ENCODE data around the gene TAS2R3. TPM values are rescaled to one million over a fixed set of nuclear protein-coding genes. Genes with fewer than 3 reads are reported as not detected.

Gene TAS2R3
- total and polyA plus RNA-seq, 2 donors from 2014 or later, result 2.7 TPM; not detected in 1

DNA sequence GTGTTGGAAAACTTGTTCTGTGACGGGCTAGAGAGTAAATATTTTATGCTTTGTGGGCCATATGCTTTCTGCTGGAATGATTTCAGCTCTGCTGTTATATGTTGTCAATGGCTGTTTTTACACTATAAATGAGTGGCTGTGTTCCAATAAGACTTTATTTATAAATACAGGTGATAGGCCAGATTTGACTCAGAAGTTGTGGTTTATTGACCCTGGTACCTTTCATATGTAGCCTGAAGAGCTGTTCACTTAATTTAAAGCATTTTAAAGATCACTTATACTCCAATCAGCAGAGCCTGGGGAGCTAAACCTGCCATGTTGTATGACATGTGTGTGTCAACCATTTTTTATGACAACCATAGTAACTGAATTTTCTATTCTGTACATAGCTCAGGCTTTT, 34.9 kb upstream of the TAS2R3 start:
- Histone ChIP-seq H3K9me3 (ENCODE audit: control insufficient read depth in 2 of 3, insufficient read depth in 1 of 3, low read length in 3 of 3) (no peaks in the 10 kb centered on the region), H3K4me1 (ENCODE audit: control insufficient read depth in 2 of 3, insufficient read depth in 2 of 3, low read depth in 1 of 3, low read length in 3 of 3) (no peaks in the 10 kb centered on the region), H3K27me3 (ENCODE audit: control insufficient read depth, insufficient read depth, low read length) (no peaks in the 10 kb centered on the region), H3K4me3 (ENCODE audit: low read length in 3 of 3) (no peak overlapping the region), H3K27ac (ENCODE audit: low read depth in 2 of 2, low read length in 2 of 2) (no peak overlapping the region), H3K9ac (ENCODE audit: low read length in 3 of 3) (no peak overlapping the region), H3K36me3 (ENCODE audit: control insufficient read depth in 2 of 3, insufficient read depth in 3 of 3, low read length in 3 of 3) (no peaks in the 10 kb centered on the region)
- intact Hi-C loops (cut with DNase I), result no loop called here
- FAIRE-seq (no peak), DNase-seq (no peak)
- TF ChIP-seq, protein P1, sequence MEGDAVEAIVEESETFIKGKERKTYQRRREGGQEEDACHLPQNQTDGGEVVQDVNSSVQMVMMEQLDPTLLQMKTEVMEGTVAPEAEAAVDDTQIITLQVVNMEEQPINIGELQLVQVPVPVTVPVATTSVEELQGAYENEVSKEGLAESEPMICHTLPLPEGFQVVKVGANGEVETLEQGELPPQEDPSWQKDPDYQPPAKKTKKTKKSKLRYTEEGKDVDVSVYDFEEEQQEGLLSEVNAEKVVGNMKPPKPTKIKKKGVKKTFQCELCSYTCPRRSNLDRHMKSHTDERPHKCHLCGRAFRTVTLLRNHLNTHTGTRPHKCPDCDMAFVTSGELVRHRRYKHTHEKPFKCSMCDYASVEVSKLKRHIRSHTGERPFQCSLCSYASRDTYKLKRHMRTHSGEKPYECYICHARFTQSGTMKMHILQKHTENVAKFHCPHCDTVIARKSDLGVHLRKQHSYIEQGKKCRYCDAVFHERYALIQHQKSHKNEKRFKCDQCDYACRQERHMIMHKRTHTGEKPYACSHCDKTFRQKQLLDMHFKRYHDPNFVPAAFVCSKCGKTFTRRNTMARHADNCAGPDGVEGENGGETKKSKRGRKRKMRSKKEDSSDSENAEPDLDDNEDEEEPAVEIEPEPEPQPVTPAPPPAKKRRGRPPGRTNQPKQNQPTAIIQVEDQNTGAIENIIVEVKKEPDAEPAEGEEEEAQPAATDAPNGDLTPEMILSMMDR (IDR thresholded peaks at IDR 0.05; ENCODE audit: borderline replicate concordance, extremely low read depth, insufficient read depth), result no peak

DNA sequence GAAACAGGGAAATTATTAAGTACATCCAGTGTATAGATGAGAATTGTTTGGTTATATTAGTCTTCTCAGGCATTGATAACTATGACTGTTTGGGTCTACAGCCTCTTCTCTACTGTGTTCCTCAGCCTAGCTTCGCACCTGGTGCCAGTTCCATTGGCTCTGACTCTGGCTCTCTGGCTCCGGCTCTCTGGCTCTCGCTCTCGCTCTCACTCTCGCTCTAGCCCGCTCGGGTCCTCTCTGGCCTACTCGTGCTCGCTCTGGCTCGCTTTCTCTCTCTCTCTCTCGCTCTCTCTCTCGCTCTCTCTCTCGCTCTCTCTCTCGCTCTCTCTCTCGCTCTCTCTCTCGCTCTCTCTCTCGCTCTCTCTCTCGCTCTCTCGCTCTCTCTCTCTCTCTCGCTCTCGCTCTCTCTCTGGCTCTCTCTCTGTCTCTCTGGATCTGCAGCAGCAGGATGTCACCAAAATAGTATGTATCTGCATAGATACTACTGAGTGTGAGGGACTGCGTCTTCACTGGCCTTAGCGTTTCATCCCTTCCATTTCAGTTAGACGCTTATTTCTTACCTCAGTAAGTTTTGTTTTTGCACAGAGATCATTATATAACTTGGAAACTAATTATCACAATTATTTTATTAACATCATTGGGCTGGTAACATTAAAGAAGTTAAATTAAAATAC, 32.3 kb upstream of the TAS2R3 start:
- H3K36me3 ChIP-seq (ENCODE audit: control insufficient read depth in 2 of 3, insufficient read depth in 3 of 3, low read length in 3 of 3), result no peaks in the 10 kb centered on the region
- intact Hi-C loops (cut with DNase I), result no loop called here
- TF ChIP-seq, protein P1 (IDR thresholded peaks at IDR 0.05; ENCODE audit: borderline replicate concordance, extremely low read depth, insufficient read depth), result no peak
- no peak for FAIRE-seq
- DNase-seq, result no peak
- H3K27ac ChIP-seq (ENCODE audit: low read depth in 2 of 2, low read length in 2 of 2), result no peak overlapping the region
- H3K4me3 ChIP-seq (ENCODE audit: low read length in 3 of 3), result no peak overlapping the region
- H3K27me3 ChIP-seq (ENCODE audit: control insufficient read depth, insufficient read depth, low read length), result no peaks in the 10 kb centered on the region
- H3K4me1 ChIP-seq (ENCODE audit: control insufficient read depth in 2 of 3, insufficient read depth in 2 of 3, low read depth in 1 of 3, low read length in 3 of 3), result no peaks in the 10 kb centered on the region
- no peaks in the 10 kb centered on the region for H3K9me3 ChIP-seq (ENCODE audit: control insufficient read depth in 2 of 3, insufficient read depth in 1 of 3, low read length in 3 of 3)
- H3K9ac ChIP-seq (ENCODE audit: low read length in 3 of 3), result no peak overlapping the region

DNA sequence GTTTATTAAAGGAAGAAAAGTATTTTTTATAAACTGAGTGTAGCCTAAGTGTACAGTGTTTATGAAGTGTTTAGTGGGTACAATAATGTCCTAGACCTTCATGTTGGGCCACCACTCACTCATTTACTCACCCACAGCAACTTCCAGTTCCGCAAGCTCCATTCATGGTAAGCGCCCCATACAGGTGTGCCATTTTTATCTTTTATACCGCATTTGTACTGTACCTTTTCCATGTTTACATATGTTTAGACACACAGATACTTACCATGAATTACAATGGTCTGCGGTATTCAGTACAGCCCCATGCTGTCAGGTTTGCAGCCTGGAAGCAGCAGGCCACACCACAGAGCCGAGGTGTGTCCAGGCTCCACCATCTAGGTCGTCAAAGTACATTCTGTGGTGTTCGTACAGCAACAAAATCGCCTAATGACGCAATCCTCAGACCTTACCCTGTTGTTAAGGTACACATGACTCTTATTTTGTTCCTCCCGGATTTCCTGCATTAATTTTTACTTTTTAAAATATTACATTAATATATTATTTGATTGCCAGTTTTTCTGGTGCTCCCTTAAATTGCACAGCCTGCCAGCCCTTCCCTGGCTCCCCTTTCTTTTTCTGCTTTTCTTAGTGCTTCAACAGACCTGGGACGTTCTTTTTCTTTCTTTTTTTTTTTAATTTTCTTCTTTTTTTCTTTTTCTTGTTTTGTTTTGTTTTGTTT, 26.6 kb upstream of the TAS2R3 start:
- DNase-seq (peak in 3 of 5 donors; percentile 4 to 37 (median 14)), FAIRE-seq (no peak)
- H3K4me3 ChIP-seq (ENCODE audit: low read length in 3 of 3), result peak overlapping the region; percentile 90 to 100 (median 99)
- H3K27me3 ChIP-seq (ENCODE audit: control insufficient read depth, insufficient read depth, low read length), result no peaks in the 10 kb centered on the region
- no peaks in the 10 kb centered on the region for H3K9me3 ChIP-seq (ENCODE audit: control insufficient read depth in 2 of 3, insufficient read depth in 1 of 3, low read length in 3 of 3)
- peaks cover 0 to 10% (median 8%) of the 10 kb centered on the region in 3 donors for H3K4me1 ChIP-seq (ENCODE audit: control insufficient read depth in 2 of 3, insufficient read depth in 2 of 3, low read depth in 1 of 3, low read length in 3 of 3)
- H3K36me3 ChIP-seq (ENCODE audit: control insufficient read depth in 2 of 3, insufficient read depth in 3 of 3, low read length in 3 of 3), result peaks cover 0 to 10% (median 7%) of the 10 kb centered on the region in 3 donors
- peak overlapping the region in 1 of 2 donors; percentile 74 for H3K27ac ChIP-seq (ENCODE audit: low read depth in 2 of 2, low read length in 2 of 2)
- TF ChIP-seq, protein P1 (IDR thresholded peaks at IDR 0.05; ENCODE audit: borderline replicate concordance, extremely low read depth, insufficient read depth), result no peak
- H3K9ac ChIP-seq (ENCODE audit: low read length in 3 of 3), result peak overlapping the region in 2 of 3 donors; percentile 95 to 100
- intact Hi-C loops (cut with DNase I), result no loop called here
